Erythroblast (primary cell): Measurements from ENCODE around the gene NPC1L1.
"Not testable (repeated sequence)": the region's sequence is repeated elsewhere in the genome, so short reads cannot be mapped to it uniquely, and the experiment has no call there.

ENCODE experiments used
- DNase-seq, 2 experiments: peaks; one replicate each; lab custom pipeline; 2025; lab: John Stamatoyannopoulos, UW
- GATA1 ChIP-seq: IDR thresholded peaks from 2 replicates; pipeline ENCODE4 v1.6.1; 2011; ENCODE audit warnings: low read depth, mild to moderate bottlenecking, control low read depth, low read length, moderate library complexity
- POLR2A ChIP-seq: IDR thresholded peaks from 2 replicates; pipeline ENCODE4 v1.6.1; 2011; ENCODE audit warnings: mild to moderate bottlenecking, low read length

NPC1L1 gene

GRCh38 chr7:44569959-44570358 lies 28.8 kb upstream of the NPC1L1 start:
- no peak for DNase-seq

GRCh38 chr7:44568771-44569560 lies 27.8 kb upstream of the NPC1L1 start:
- no peak for DNase-seq
- no peak for TF ChIP-seq GATA1
- no peak for TF ChIP-seq POLR2A

More at GRCh38 chr7:44569959-44570358, 28.8 kb upstream of the NPC1L1 start:
- no peak for TF ChIP-seq GATA1
- TF ChIP-seq POLR2A: peak; percentile 5

GRCh38 chr7:44567884-44568283 lies 26.8 kb upstream of the NPC1L1 start:
- DNase-seq: no peak
- TF ChIP-seq GATA1 (no peak), POLR2A (no peak)

GRCh38 chr7:44566680-44567079 lies 25.6 kb upstream of the NPC1L1 start:
- DNase-seq: no peak
- TF ChIP-seq POLR2A (no peak), GATA1 (no peak)

GRCh38 chr7:44565795-44566559 lies 24.8 kb upstream of the NPC1L1 start:
- peak; percentile 80 to 83 for DNase-seq
- TF ChIP-seq POLR2A (no peak), GATA1 (no peak)

GRCh38 chr7:44565097-44565794 lies 24.1 kb upstream of the NPC1L1 start:
- DNase-seq: peak; percentile 74 to 85
- TF ChIP-seq GATA1 (no peak), POLR2A (peak; percentile 6)

GRCh38 chr7:44564606-44565005 lies 23.5 kb upstream of the NPC1L1 start:
- DNase-seq: no peak
- TF ChIP-seq GATA1 (no peak), POLR2A (peak; percentile 23)

- DNase-seq: no peak
- TF ChIP-seq GATA1: no peak
- TF ChIP-seq POLR2A: peak; percentile 50
These were observed 22.1 kb upstream of the NPC1L1 start for GRCh38 chr7:44563171-44563679.

GRCh38 chr7:44562622-44562962 lies 21.5 kb upstream of the NPC1L1 start:
- DNase-seq: not testable (repeated sequence)

GRCh38 chr7:44561962-44562621 lies 21.0 kb upstream of the NPC1L1 start:
- no peak for TF ChIP-seq GATA1
- TF ChIP-seq POLR2A: no peak
- DNase-seq: peak; percentile 48 to 75

- DNase-seq: no peak
- TF ChIP-seq GATA1: no peak
- TF ChIP-seq POLR2A: no peak
These were observed 20.4 kb upstream of the NPC1L1 start for GRCh38 chr7:44561481-44561880.

- no peak for DNase-seq
- TF ChIP-seq POLR2A (no peak), GATA1 (no peak)
These were observed 18.4 kb upstream of the NPC1L1 start for GRCh38 chr7:44559485-44559884.

GRCh38 chr7:44557485-44557884 lies 16.4 kb upstream of the NPC1L1 start:
- no peak for DNase-seq
- TF ChIP-seq POLR2A: no peak
- TF ChIP-seq GATA1: no peak
